Measurements from ENCODE around the gene NRTN. TPM values are rescaled to one million over a fixed set of nuclear protein-coding genes. Genes with fewer than 3 reads are reported as not detected.

NRTN gene
- total RNA-seq, 5 donors from 2014 or later (not counting 1 experiment from before 2014, with no cell fraction given) = 0.59 to 2.0 (median 1.6) TPM; not detected in 2

GRCh38 chr19:5825178-5825577, 20.3 kb downstream of the NRTN start:
- Mint-ChIP-seq H3K4me3 (no peak overlapping the region), H3K36me3 (no peaks in the 10 kb centered on the region), H3K9me3 (no peaks in the 10 kb centered on the region), H3K4me1 (peaks cover 14 to 17% (median 17%) of the 10 kb centered on the region in 3 donors), H3K27ac (no peak overlapping the region), H3K27me3 (peaks cover 0 to 2% of the 10 kb centered on the region in 2 donors)
- POLR2A ChIA-PET = no interaction called here
- CTCF ChIA-PET = no interaction called here
- Histone ChIP-seq H3K4me3 (ENCODE audit: control insufficient read depth in 1 of 2, extremely low read depth in 1 of 2, low read length in 1 of 2) (no peak overlapping the region), H3K9me3 (no peaks in the 10 kb centered on the region), H3K27ac (ENCODE audit: low read length) (no peak overlapping the region), H3K36me3 (ENCODE audit: control insufficient read depth in 2 of 2, extremely low read depth in 1 of 2, insufficient read depth in 1 of 2, low read length in 1 of 2) (no peaks in the 10 kb centered on the region), H3K27me3 (replicated peaks in 1 of 2; ENCODE audit: control insufficient read depth in 2 of 2, extremely low read depth in 1 of 2, insufficient read depth in 2 of 2, low read length in 1 of 2) (peaks cover 0 to 20% of the 10 kb centered on the region in 2 experiments), H3K4me1 (ENCODE audit: control insufficient read depth in 1 of 2, extremely low read depth in 1 of 2, insufficient read depth in 2 of 2, low read length in 2 of 2) (peaks cover 6 to 29% of the 10 kb centered on the region in 2 experiments)
- ATAC-seq (replicated peaks in 1 of 4) (no peak), DNase-seq (no peak)
- WGBS (ENCODE audit: insufficient coverage) = 89% methylated on average over 12 of the region's 21 CpGs

GRCh38 chr19:5826531-5827341, 21.9 kb downstream of the NRTN start:
- Histone ChIP-seq H3K4me3 (ENCODE audit: control insufficient read depth in 1 of 2, extremely low read depth in 1 of 2, low read length in 1 of 2) (no peak overlapping the region), H3K27me3 (replicated peaks in 1 of 2; ENCODE audit: control insufficient read depth in 2 of 2, extremely low read depth in 1 of 2, insufficient read depth in 2 of 2, low read length in 1 of 2) (peaks cover 0 to 25% of the 10 kb centered on the region in 2 experiments), H3K4me1 (ENCODE audit: control insufficient read depth in 1 of 2, extremely low read depth in 1 of 2, insufficient read depth in 2 of 2, low read length in 2 of 2) (peaks cover 6 to 29% of the 10 kb centered on the region in 2 experiments), H3K27ac (ENCODE audit: low read length) (peak overlapping the region; percentile 10), H3K9me3 (no peaks in the 10 kb centered on the region), H3K36me3 (ENCODE audit: control insufficient read depth in 2 of 2, extremely low read depth in 1 of 2, insufficient read depth in 1 of 2, low read length in 1 of 2) (no peaks in the 10 kb centered on the region)
- 17% methylated on average over 21 of the region's 24 CpGs for WGBS (ENCODE audit: insufficient coverage)
- Mint-ChIP-seq H3K4me3 (peak overlapping the region; percentile 77 to 96 (median 79)), H3K9me3 (no peaks in the 10 kb centered on the region), H3K36me3 (no peaks in the 10 kb centered on the region), H3K4me1 (peaks cover 14 to 17% (median 17%) of the 10 kb centered on the region in 3 donors), H3K27me3 (peaks cover 0 to 3% of the 10 kb centered on the region in 2 donors), H3K27ac (peak overlapping the region; percentile 86 to 93)
- ChIA-PET POLR2A (no interaction called here), CTCF (no interaction called here)
- ATAC-seq (replicated peaks in 1 of 4) (no peak), DNase-seq (peak in 21 of 35 experiments; percentile 8 to 60 (median 21))

DNA sequence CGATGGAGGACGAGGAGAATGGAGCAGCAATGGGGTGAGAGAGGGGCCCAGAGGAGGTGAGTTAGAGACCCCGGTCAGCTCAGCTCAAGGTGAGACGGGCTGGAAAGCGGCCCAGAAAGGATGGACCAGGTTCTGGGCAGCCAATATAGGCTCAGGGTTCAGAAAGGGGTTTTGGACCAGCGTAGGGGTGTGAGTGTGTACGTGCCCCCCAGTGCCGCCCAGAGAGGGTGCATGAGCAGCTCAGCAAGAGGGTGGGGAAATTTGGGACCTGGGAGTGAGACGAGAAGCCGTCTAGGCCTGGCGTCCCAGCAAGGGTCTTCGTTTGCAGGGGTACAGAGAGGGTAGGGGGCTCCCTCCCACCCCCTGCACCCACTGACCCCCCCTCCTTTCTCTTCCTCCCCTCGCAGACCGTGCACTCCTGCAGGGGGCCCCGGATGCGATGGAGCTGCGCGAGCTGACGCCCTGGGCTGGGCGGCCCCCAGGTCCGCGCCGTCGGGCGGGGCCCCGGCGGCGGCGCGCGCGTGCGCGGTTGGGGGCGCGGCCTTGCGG, 22.5 kb downstream of the NRTN start:
- CTCF ChIA-PET = interaction anchor here (1.0 to 1.9 kb wide), 3 partner anchors 21 to 23 kb away, joined by 4 to 17 read pairs (median 4); no protein-coding TSS in a partner anchor

DNA sequence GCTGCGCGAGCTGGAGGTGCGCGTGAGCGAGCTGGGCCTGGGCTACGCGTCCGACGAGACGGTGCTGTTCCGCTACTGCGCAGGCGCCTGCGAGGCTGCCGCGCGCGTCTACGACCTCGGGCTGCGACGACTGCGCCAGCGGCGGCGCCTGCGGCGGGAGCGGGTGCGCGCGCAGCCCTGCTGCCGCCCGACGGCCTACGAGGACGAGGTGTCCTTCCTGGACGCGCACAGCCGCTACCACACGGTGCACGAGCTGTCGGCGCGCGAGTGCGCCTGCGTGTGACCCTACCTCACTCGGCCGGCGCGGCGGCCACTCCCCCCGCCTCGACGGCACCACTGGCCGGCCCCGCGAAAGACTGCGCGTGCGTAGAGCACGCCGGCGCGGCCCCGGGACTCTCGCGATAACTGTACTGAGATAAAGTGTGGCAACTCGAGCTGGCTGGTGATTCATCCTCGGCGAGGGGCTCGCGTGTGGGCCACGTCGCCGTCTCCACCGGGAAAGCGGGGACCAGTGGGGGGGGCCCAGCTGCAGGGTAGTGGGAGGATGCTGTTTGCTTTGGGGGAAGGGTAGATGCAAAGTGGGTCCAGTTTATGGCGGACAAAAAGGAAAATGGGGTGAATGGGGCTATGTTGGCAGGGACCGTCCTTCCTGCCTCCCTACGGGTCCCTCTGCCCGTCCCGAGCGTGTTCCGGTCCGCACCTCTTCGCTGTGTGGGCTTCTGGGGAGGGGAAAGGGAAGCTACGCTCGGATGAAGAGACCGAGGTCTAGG, 23.2 kb downstream of the NRTN start:
- Histone ChIP-seq H3K9me3 (no peaks in the 10 kb centered on the region), H3K36me3 (ENCODE audit: control insufficient read depth in 2 of 2, extremely low read depth in 1 of 2, insufficient read depth in 1 of 2, low read length in 1 of 2) (no peaks in the 10 kb centered on the region), H3K4me1 (ENCODE audit: control insufficient read depth in 1 of 2, extremely low read depth in 1 of 2, insufficient read depth in 2 of 2, low read length in 2 of 2) (peaks cover 6 to 29% of the 10 kb centered on the region in 2 experiments), H3K4me3 (ENCODE audit: control insufficient read depth in 1 of 2, extremely low read depth in 1 of 2, low read length in 1 of 2) (peak overlapping the region; percentile 78 to 80), H3K27ac (ENCODE audit: low read length) (peak overlapping the region; percentile 80), H3K27me3 (replicated peaks in 1 of 2; ENCODE audit: control insufficient read depth in 2 of 2, extremely low read depth in 1 of 2, insufficient read depth in 2 of 2, low read length in 1 of 2) (peaks cover 0 to 31% of the 10 kb centered on the region in 2 experiments)
- Mint-ChIP-seq H3K27me3 (peaks cover 0 to 9% of the 10 kb centered on the region in 2 donors), H3K4me3 (peak overlapping the region; percentile 96 to 99 (median 96)), H3K9me3 (no peaks in the 10 kb centered on the region), H3K4me1 (peaks cover 14 to 17% (median 17%) of the 10 kb centered on the region in 3 donors), H3K27ac (peak overlapping the region; percentile 93 to 100), H3K36me3 (no peaks in the 10 kb centered on the region)
- peak; percentile 77 to 84 (median 82) for ATAC-seq (replicated peaks in 1 of 4)
- under 1% methylated on average over 87 of the region's 91 CpGs for WGBS (ENCODE audit: insufficient coverage)
- DNase-seq = peak; percentile 80 to 97 (median 88)
- POLR2A ChIA-PET = interaction anchor here in 1 of 2 donors (0.6 kb wide), 1 partner anchor 281 kb away, joined by 4 read pairs; no protein-coding TSS in a partner anchor
- CTCF ChIA-PET = interaction anchor here (0.5 to 1.9 kb wide), 7 partner anchors 17 to 1158 kb away, joined by 3 to 17 read pairs (median 3); partner anchors contain the start of genes DUS3L (in 1 of the 2) and MYDGF (in 1 of the 2)

More for the DNA sequence above, 22.5 kb downstream of the NRTN start:
- peak overlapping the region; percentile 77 to 96 (median 79) for H3K4me3 Mint-ChIP-seq
- 21% methylated on average over 30 of the region's 37 CpGs for WGBS (ENCODE audit: insufficient coverage)
- H3K36me3 ChIP-seq (ENCODE audit: control insufficient read depth in 2 of 2, extremely low read depth in 1 of 2, insufficient read depth in 1 of 2, low read length in 1 of 2) = no peaks in the 10 kb centered on the region
- H3K9me3 Mint-ChIP-seq = no peaks in the 10 kb centered on the region
- H3K4me1 Mint-ChIP-seq = peaks cover 14 to 17% (median 17%) of the 10 kb centered on the region in 3 donors
- H3K4me1 ChIP-seq (ENCODE audit: control insufficient read depth in 1 of 2, extremely low read depth in 1 of 2, insufficient read depth in 2 of 2, low read length in 2 of 2) = peaks cover 6 to 29% of the 10 kb centered on the region in 2 experiments
- no peaks in the 10 kb centered on the region for H3K36me3 Mint-ChIP-seq
- H3K27me3 ChIP-seq (replicated peaks in 1 of 2; ENCODE audit: control insufficient read depth in 2 of 2, extremely low read depth in 1 of 2, insufficient read depth in 2 of 2, low read length in 1 of 2) = peaks cover 0 to 28% of the 10 kb centered on the region in 2 experiments
- H3K27ac Mint-ChIP-seq = peak overlapping the region; percentile 86 to 93
- H3K27me3 Mint-ChIP-seq = peaks cover 0 to 6% of the 10 kb centered on the region in 2 donors
- H3K27ac ChIP-seq (ENCODE audit: low read length) = no peak overlapping the region
- peak overlapping the region; percentile 24 to 44 for H3K4me3 ChIP-seq (ENCODE audit: control insufficient read depth in 1 of 2, extremely low read depth in 1 of 2, low read length in 1 of 2)
- no peaks in the 10 kb centered on the region for H3K9me3 ChIP-seq
- peak in 1 of 35 experiments; percentile 16 for DNase-seq
- POLR2A ChIA-PET = interaction anchor here in 1 of 2 donors (0.6 kb wide), 1 partner anchor 280 kb away, joined by 4 read pairs; no protein-coding TSS in a partner anchor
- ATAC-seq (replicated peaks in 1 of 4) = peak in 1 of 4 experiments; percentile 0

GRCh38 chr19:5828661-5829566, 24.0 kb downstream of the NRTN start:
- H3K27me3 Mint-ChIP-seq = peaks cover 0 to 12% of the 10 kb centered on the region in 2 donors
- Histone ChIP-seq H3K36me3 (ENCODE audit: control insufficient read depth in 2 of 2, extremely low read depth in 1 of 2, insufficient read depth in 1 of 2, low read length in 1 of 2) (no peaks in the 10 kb centered on the region), H3K4me1 (ENCODE audit: control insufficient read depth in 1 of 2, extremely low read depth in 1 of 2, insufficient read depth in 2 of 2, low read length in 2 of 2) (peaks cover 6 to 29% of the 10 kb centered on the region in 2 experiments), H3K4me3 (ENCODE audit: control insufficient read depth in 1 of 2, extremely low read depth in 1 of 2, low read length in 1 of 2) (peak overlapping the region; percentile 78 to 80), H3K27me3 (replicated peaks in 1 of 2; ENCODE audit: control insufficient read depth in 2 of 2, extremely low read depth in 1 of 2, insufficient read depth in 2 of 2, low read length in 1 of 2) (peaks cover 0 to 31% of the 10 kb centered on the region in 2 experiments), H3K9me3 (no peaks in the 10 kb centered on the region), H3K27ac (ENCODE audit: low read length) (peak overlapping the region; percentile 80)
- H3K36me3 Mint-ChIP-seq = no peaks in the 10 kb centered on the region
- H3K9me3 Mint-ChIP-seq = no peaks in the 10 kb centered on the region
- H3K27ac Mint-ChIP-seq = peak overlapping the region; percentile 93 to 100
- POLR2A ChIA-PET = interaction anchor here (0.6 to 0.9 kb wide), 2 partner anchors 32 to 76 kb away, joined by 3 to 5 read pairs; partner anchors contain the start of gene VMAC (in 1 of the 2)
- H3K4me3 Mint-ChIP-seq = peak overlapping the region; percentile 96 to 99 (median 96)
- 6% methylated on average over 28 of the region's 47 CpGs for WGBS (ENCODE audit: insufficient coverage)
- CTCF ChIA-PET = interaction anchor here (0.5 to 1.9 kb wide), 8 partner anchors 18 to 1159 kb away, joined by 3 to 17 read pairs (median 3); partner anchors contain the start of genes DUS3L (in 1 of the 2) and MYDGF (in 1 of the 2)
- DNase-seq (peak in 7 of 35 experiments; percentile 16 to 28 (median 20)), ATAC-seq (replicated peaks in 1 of 4) (no peak)
- H3K4me1 Mint-ChIP-seq = peaks cover 14 to 17% (median 17%) of the 10 kb centered on the region in 3 donors
